GM21717 (cell line): ENCODE measurements around the gene PAM16.
"Not testable (repeated sequence)": the region's sequence is repeated elsewhere in the genome, so short reads cannot be mapped to it uniquely, and the experiment has no call there.

Experiments
- ATAC-seq: cut with Tn5 transposase; IDR thresholded peaks from one replicate; pipeline ENCODE4 v1.9.1; 2021; ENCODE audit warnings: mild to moderate bottlenecking, moderate library complexity; ENCODE audit not compliant: unreplicated experiment

The PAM16 gene

DNA sequence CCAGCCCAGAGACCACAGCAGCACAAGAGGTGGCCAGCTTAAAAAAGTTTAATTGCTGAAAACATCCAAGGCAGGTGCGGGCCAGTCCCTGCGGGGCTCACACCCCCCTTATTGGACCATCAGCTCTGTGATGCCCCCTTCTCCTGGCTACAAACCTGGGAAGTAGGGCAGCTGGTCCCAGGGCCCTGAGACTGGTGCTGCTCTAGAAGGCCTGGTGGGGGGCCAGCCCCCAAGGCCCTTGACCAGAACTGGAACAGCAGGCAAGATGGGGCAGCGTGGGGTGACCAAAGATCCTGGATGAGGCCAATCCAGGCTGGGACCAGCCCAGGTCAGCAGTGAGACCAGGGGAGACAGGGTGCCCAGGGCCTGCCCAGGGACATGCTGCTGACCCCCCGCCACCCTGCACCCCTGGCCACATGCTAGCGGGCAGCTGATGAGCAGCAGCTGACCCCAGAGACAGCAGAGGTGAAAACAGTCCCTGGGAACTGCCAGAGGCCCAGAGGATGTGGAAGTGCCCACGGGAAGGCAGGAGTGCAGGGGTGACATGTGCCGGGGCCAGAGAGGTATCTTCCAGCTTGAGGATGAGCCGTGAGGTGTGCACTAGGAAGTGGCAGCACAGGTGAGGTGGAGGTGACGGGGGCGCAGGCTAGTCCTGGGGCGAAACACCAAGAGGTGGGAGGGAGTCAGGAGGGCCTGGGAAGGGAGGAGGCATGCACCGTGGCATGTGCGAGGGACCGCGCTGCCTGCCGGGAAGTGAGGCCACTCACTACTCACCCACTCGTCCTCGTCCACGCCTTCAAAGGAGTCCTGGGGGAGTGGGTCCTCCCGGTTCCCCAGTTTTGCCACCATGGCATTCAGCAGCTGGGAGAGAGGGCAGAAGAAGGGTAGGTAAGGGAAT, 3.6 kb upstream of the PAM16 start:
- no peak for ATAC-seq

DNA sequence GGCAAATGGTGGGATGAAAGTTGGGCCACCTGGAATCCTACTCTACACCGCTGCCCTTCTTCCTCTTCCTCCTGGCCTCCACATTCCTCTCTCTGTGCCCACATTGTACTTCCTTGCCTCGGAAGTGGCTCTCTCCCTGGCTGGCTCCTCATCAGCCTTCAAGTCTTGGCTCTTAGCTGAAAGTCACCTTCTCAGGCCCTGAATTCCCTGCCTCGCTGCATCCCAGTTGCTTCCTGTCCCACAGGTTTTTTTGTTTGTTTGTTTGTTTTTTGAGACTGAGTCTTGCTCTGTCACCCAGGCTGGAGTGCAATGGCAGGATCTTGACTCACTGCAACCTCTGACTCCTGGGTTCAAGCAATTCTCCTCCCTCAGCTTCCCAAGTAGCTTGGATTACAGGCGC, 2.6 kb upstream of the PAM16 start:
- ATAC-seq: no peak

DNA sequence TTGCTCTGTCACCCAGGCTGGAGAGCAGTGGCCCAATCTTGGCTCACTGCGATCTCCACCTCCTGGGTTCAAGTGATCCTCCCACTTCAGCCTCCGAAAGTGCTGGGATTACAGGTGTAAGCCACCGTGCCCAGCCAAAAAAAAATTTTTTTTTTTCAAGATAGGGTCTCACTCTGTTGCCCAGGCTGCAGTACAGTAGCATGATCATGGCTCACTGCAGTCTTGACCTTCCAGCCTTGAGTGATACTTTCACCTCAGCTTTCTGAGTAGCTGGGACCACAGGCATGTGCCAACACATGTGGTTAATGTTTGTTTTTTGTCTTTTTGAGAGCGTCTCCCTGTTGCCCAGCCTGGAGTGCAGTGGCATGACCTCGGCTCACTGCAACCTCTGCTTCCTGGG, 1.7 kb upstream of the PAM16 start:
- ATAC-seq: no peak

DNA sequence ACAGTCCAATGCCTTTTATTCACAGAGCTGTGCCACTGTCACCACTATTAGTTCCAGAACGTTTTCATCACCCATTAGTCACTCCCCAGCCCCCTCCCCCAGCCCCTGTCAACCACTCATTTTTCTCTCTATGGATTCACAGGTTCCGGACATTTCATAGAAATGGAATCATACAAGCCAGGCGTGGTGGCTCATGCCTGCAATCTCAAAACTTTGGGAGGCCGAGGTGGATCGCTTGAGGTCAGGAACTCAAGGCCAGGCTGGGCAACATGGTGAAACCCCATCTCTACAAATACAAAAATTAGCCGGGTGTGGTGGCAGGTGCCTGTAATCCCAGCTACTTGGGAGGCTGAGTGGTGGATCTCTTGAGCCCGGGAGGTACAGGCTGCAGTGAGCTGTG, 759 bp upstream of the PAM16 start:
- ATAC-seq: no peak

DNA sequence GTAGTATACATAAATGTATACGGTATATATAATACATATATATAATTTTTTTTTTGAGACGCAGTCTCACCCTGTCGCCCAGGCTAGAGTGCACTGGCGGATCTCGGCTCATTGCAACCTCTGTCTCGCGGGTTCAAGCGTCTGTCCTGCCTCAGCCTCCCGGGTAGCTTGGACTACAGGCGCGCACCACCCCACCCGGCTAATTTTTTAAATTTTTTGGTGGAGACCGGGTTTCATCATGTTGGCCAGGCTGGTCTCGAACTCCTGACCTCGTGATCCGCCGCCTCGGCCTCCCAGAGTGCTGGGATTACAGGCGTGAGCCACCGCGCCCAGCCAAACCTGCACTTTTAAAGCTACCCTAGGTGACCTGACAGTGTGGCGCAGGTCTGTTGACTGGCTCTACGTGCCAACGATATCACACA, 745 bp downstream of the PAM16 start:
- ATAC-seq: no peak

DNA sequence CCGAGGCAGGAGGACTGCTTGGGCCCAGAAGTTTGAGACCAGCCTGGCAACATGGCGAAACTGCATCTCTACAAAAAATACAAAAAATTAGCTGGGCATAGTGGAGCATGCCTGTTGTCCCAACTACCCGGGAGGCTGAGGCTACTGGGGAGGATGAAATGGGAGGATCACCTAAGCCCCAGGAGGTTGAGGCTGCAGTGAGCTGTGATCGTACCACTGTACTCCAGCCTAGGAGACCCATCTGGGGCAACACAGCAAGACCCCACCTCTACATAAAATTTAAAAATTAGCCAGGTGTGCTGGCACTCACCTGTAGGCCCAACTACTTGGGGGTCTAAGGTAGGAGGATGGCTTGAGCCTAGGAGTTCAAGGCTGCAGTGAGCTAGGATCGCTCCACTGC, 1.8 kb downstream of the PAM16 start:
- no peak for ATAC-seq

DNA sequence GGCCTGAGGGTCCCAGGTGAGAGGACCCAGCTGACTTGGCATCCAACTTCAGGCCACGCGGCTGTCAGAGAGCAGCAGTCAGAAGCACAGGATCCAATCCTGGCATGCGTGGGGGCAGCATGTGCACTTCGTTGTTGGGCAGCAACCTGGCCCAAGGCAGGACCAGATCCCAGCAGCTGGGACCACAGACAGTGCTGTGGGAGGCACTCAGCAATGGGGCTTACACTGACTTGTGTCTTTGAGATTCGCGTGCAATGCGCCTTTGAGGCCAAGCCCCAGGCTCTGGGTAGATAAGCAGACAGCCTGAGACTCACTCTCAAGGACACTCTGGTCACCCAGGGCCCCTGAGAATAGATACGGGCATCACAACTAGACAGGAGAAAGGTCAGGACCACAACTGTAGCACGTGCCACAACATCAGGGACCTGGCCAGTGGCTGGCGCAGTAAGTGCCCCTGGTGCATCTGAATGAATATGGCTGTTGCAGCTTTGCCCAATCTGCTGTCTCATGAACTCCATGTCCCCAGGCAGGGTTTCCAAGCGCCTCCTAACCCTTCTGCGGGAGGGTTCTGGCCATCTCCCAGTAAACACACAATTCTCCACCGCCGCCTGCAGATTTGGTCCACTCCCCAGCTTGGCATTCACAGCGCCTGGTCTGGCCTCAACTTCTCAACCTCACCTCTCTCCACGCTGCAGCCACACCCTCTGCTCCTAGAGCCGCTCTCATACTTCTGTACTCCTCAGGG, 3.2 kb downstream of the PAM16 start:
- no peak for ATAC-seq

DNA sequence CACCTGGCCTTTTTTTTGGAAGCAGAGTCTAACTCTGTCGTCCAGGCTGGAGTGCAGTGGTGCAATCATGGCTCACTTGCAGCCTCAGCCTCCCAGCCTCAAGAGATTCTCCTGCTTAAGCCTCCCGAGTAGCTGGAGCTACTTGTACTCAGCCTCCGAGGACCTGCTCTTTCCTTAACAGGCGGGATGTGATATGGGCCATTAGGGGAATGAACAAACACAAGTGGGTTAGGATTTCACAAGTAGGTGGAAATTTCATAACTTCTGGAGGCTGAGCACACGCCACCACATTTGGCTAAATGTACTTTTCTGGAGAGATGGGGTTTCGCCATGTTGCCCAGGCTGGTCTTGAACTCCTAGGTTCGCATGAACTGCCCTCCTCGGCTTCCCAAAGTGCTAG, 4.1 kb downstream of the PAM16 start:
- ATAC-seq: no peak

DNA sequence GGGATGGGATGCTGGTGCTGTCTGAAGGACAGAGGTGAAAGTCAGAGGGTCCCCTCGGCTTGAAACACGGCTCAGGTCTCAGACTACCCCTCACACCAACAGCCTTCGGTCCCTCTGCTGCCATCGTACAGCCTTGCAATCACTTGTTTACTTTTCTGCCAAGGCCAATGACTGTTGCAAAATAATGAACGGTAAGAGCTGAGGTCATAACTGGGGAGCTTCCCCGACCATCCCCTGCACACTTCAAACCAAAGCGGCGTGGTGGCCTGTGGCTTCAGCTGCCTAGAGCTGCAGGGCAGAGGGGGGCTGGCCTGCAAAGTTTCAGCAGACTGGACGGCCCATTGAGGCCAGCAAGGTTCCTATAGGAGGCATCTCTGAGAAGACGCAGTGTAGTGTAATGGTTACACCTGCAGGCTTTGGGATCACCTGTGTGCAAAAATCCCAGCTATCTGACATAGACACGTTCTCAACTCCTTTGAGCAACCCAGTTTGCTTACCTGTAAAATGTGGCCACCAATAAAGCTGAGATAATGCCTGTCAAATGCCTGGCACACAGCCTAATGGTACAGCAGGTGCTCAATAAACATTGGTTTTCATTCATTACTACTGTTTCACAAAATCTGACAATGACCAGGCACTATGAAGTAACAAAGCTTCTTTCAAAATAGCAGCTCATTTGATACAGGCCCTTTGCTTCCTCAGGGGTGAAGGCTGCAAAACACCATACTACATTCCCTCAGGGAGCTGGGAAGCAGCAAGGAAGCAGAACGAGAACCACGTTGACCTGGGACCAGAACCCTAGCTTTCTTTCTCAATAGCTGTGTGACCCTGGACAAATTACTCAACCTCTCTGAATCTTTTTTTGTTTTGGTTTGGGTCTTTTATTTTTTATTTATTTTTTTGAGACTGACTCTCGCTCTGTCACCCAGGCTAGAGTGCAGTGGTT, 5.0 kb downstream of the PAM16 start:
- no peak for ATAC-seq

DNA sequence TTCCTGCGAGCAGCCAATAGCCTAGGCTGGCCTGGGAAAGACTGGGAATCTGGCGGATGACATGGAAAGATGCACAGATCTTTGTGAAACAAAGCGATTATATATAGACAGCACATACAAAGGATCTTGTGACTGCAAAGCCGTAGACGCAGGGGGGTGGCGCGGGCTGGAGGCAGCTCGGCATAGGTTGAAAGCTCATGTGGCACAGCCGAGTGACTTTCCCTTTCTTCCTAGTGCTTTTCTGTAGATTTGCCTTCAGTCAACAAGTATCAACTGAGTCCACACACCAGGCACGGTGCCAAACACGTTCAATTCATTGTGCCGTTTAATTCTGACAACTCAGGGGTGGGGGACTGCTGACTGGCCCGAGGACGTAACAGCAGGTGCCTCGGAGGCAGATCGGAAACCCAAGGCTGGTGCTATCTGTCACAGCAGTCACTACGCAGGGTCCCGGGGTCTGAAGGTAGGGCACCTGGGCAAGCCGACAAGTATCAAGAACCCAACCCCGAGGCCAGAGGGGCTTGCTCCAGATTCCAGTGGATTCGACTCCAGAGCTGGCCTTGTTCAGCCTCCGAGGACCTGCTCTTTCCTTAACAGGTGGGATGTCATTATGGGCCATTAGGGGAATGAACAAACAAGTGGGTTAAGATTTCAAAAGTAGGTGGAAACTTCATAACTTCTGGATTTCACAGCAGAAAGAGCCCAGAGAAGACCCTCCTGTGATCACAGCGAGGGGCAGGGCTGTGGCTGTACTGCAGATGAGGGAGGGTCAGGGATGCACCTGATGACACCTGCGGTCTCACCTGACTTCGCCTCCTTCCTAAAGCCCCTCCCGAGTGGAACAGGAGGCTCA, 5.9 kb downstream of the PAM16 start:
- no peak for ATAC-seq

DNA sequence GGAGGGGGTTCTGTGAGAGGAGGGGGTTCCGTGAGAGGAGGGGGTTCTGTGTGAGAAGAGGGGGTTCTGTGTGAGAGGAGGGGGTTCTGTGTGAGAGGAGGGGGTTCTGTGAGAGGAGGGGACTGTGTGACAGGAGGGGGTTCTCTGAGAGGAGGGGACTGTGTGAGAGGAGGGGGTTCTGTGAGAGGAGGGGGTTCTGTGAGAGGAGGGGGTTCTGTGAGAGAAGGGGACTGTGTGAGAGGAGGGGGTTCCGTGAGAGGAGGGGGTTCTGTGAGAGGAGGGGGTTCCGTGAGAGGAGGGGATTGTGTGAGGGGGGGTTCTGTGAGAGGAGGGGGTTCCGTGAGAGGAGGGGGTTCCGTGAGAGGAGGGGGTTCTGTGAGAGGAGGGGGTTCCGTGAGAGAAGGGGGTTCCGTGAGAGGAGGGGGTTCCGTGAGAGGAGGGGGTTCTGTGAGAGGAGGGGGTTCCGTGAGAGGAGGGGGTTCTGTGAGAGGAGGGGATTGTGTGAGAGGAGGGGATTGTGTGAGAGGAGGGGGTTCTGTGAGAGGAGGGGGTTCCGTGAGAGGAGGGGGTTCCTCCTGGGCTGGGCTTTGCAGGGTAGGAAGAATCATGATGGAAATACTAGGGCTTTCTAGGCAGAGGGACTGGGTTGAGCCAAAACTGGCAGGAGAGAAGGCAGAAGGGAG, 6.7 kb downstream of the PAM16 start:
- ATAC-seq: not testable (repeated sequence)

DNA sequence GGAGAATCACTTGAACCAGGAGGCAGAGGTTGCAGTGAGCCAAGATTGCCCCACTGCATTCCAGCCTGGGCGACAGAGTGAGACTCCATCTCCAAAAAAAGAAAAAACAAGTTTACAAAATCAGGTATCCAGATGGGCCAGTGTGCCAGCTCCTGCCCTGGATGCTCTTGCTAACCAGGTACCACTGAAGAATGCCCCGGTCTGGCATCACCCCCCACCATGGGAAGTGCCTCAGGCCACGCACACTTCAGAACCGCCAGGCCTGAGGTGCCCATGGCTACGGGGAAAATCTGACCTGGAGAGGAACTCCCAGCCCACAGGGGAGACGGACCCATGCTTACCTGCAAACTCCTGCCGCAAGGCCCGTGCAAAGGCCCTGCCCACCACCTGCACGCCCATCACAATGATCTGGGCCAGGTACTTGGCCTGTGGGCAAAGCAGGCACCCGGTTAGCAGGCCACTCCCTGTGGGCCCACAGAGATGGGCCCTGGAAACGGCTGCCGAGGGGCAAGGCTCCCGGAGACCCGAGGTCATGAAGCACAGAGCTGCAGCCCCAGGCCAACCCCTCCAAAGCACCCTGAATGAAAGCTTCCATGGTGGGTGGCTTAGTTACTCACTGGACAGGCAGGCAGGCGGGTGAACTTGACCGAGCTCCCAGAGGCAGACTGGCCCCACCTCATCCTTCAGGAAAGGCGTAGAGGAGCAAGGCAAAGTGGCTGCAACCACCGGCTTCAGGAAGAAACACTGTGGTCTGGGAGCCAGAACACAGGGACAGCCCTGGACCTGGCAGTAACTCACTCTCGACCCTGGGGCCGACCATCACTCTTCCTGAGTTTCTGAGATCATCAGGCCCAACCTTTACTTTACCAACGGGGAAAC, 8.0 kb downstream of the PAM16 start:
- no peak for ATAC-seq

DNA sequence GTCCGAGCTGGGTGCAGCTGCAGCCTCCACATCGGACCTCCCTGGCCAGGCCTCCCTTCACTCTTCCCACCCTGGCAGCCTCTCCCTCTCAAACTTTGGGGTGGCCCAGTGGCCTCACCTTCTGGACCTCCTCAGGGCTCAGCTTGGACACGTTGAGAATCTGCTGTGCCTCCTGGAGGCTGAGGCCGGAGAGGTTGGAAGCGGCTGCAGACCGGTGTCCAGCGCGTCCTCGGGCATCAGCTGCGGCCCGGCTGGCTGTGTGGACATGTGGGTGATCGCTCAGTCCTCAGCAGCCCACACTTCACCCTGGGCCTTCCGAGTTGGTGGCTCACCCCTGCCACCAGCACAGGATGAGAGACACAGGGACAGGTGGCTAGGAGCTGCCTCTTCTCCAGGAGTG, 9.9 kb downstream of the PAM16 start:
- ATAC-seq: no peak

DNA sequence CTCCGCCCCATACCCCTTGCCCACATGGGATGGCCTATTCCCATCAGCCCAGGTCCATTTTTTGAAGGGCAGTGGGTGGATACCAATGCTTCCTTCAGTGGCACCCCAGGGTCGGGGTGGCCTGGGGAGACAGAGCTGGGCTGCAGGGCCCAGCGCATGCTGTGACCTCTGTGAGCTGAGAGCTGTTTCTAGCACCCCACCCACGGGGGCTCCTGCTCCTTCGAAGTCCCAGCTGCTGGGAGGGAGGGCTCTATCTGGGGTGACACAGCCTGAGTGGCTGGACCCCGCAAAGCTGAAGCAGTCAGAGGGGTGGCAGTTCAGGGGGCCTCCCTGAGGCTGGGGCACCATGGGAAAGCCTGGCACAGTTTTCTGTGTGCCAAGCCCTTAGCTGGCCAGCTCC, 10.7 kb downstream of the PAM16 start:
- no peak for ATAC-seq

DNA sequence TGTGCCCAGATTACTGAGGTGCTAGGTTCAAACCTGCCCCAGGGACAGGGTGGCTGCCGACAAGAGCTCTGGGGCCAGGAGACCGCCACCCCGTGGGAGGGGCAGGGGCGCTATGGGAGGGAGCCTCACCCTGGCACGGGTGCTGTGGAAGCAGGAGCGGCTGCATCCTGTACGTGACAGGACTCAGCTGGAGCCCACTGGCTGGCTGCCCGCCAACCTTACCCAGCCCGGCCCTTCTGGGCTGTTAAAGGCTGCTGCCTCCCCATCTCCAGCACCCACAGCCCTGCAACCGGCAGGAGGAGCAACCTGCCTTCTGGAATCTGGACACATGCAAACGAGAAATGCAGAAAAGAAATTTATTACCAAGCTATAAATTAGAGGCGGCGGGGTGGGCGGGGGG, 11.2 kb downstream of the PAM16 start:
- no peak for ATAC-seq

DNA sequence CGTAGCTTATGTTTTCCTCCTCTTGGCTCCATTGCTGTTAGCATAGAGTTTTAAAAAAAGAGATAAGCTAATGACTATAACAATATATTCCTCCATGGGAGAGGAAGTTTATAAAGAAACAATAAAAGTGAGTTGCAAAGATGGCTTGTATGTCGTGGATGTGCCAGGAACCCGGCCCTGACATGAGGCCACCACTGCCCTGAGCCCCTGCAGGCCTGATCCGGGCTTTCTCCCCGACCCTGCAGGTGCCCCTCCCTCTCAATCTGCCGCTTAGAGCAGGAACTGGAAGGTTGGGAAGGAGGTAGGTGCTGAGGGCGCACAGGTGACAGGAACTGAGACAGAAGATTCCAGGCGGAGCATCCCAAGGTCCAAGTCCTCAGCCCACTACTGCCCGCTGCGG, 11.7 kb downstream of the PAM16 start:
- ATAC-seq: no peak

DNA sequence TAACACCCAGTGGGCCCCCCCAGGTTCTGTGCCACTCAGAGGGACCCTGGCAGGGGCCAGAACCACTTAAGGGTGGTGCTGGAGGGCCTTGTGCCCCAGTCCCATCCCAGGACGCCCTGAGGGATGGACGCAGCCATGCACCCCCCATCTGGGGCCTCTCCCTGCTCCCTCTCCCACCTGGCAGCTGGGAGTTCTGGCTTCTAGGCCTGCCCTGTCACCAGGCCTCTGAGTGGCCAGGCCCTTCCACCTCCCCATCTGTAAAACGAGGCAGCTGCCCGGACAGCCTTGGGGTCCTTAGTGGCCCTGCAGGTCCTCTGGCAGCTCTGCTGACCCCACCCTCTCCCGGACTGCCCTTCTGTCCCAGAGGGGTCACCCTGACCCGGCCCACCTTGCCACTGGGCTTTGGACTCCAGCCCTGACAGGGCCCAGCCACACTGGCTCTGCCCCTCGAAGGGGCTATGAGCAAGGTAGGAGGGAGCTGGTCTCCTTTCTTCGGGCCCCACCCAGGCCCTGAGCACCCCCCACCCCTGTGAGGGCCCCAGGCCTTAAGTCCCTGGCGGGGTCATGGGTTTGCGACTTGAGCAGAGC, 12.3 kb downstream of the PAM16 start:
- ATAC-seq: no peak

DNA sequence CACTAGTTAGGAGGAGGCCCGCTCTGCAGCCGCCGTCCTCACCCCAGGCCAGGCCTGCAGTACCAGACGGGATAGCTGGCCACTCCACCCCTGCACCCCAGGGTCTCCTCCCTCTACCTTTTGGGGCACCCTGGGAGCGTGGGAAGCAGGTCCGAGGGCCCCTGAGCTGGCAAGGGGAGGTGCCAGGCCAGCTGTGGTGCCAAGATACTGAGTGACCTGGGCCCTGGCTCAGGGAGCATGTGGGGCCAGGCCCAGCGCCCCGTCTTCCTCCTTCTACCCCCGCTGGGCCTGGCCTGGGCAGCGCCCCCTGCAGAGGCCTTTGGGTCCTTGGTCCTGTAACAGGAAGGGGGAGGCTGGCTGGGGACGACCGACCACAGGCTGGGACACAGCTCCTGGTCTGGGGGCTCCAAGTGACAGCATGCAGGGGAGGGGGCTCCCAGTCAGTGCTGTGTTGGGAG, 13.0 kb downstream of the PAM16 start:
- ATAC-seq: no peak
